Vagina (tissue), 2 donors: ENCODE results near the gene CMTM4. TPM values are rescaled to one million over a fixed set of nuclear protein-coding genes. Genes with fewer than 3 reads are reported as not detected.
"Not testable (repeated sequence)": the region's sequence is repeated elsewhere in the genome, so short reads cannot be mapped to it uniquely, and the experiment has no call there.

ENCODE experiments used
- DNase-seq, 2 donors: peaks; one replicate each; pipeline ENCODE4 v3.0.0-alpha.2; 2017; ENCODE audit errors: extremely low spot score in 2 of 2
- H3K27ac ChIP-seq: fragments of 200-600 bp; sonication (generic); one replicate; pipeline ENCODE4 v1.5.1; 2019
- H3K27me3 ChIP-seq: fragments of 200-600 bp; sonication (generic); one replicate; pipeline ENCODE4 v1.5.1; 2019
- H3K36me3 ChIP-seq, 2 donors: fragments of 200-600 bp; sonication (generic); one replicate each; pipeline ENCODE4 v1.5.1; 2017 to 2019
- H3K4me1 ChIP-seq: fragments of 200-600 bp; sonication (generic); one replicate; pipeline ENCODE4 v1.5.1; 2019
- H3K4me3 ChIP-seq, 2 donors: fragments of 200-600 bp; sonication (generic); 1 replicate in 1 of 2; 2 replicates in 1 of 2; pipeline ENCODE4 v1.5.1; 2016 to 2019
- H3K9me3 ChIP-seq: fragments of 200-600 bp; sonication (generic); one replicate; pipeline ENCODE4 v1.5.1; 2019
- CTCF ChIP-seq, 3 experiments: fragments of 450-650 bp in 2 of 3; fragments of 200-600 bp in 1 of 3; sonication (generic) in 1 of 3; IDR thresholded peaks; one replicate each; pipeline ENCODE4 v1.5.1; 2017 to 2019; ENCODE audit warnings: antibody characterized with exemption in 3 of 3, mild to moderate bottlenecking in 2 of 3, moderate library complexity in 2 of 3
- POLR2A ChIP-seq, 2 donors: fragments of 450-650 bp; IDR thresholded peaks; one replicate each; pipeline ENCODE4 v1.6.1; 2017; ENCODE audit warnings: antibody characterized with exemption in 2 of 2, mild to moderate bottlenecking in 2 of 2, moderate library complexity in 2 of 2
- POLR2AphosphoS5 ChIP-seq, 2 donors: sonication (generic); formaldehyde crosslinking; IDR thresholded peaks; one replicate each; pipeline ENCODE4 v1.9.0; 2017; ENCODE audit warnings: antibody characterized with exemption in 2 of 2, mild to moderate bottlenecking in 2 of 2, low read depth in 1 of 2; ENCODE audit not compliant: insufficient read depth in 1 of 2
- intact Hi-C: fragments of 100-400 bp; cut with DNase I; formaldehyde crosslinking; loops from one replicate; pipeline ENCODE4 v1.15.1; 2023
- total RNA-seq: library from RNA; depleted of rRNA; stranded (reverse); fragments of >200 nt; gene quantifications from one replicate; pipeline ENCODE4 v1.2.3, GENCODE V29; 2016

The CMTM4 gene
- total RNA-seq, 1 donor from 2014 or later, result 15.7 TPM

GRCh38 chr16:66687906-66688625 lies 8.5 kb downstream of the CMTM4 start:
- H3K36me3 ChIP-seq, result no peaks in the 10 kb centered on the region
- no peaks in the 10 kb centered on the region for H3K27me3 ChIP-seq
- intact Hi-C loops, result no loop called here
- no peak for TF ChIP-seq POLR2AphosphoS5 (IDR thresholded peaks at IDR 0.05; ENCODE audit: insufficient read depth in 1 of 2, low read depth in 1 of 2)
- TF ChIP-seq POLR2A (IDR thresholded peaks at IDR 0.05), result no peak
- TF ChIP-seq CTCF (IDR thresholded peaks at IDR 0.05), result no peak
- no peak overlapping the region for H3K27ac ChIP-seq
- no peaks in the 10 kb centered on the region for H3K4me1 ChIP-seq
- H3K9me3 ChIP-seq, result no peaks in the 10 kb centered on the region
- DNase-seq, result no peak
- no peak overlapping the region for H3K4me3 ChIP-seq

- DNase-seq, intact Hi-C loops, H3K4me1 ChIP-seq, H3K36me3 ChIP-seq, H3K4me3 ChIP-seq, H3K27ac ChIP-seq, H3K9me3 ChIP-seq, H3K27me3 ChIP-seq: not testable (repeated sequence)
Measured at GRCh38 chr16:66685501-66686115, 10.9 kb downstream of the CMTM4 start.

GRCh38 chr16:66682271-66682670 lies 14.3 kb downstream of the CMTM4 start:
- Histone ChIP-seq H3K27me3 (no peaks in the 10 kb centered on the region), H3K9me3 (no peaks in the 10 kb centered on the region), H3K4me1 (peaks cover 6% of the 10 kb centered on the region), H3K4me3 (no peak overlapping the region), H3K27ac (no peak overlapping the region), H3K36me3 (no peaks in the 10 kb centered on the region)
- intact Hi-C loops, result no loop called here
- no peak for TF ChIP-seq POLR2A (IDR thresholded peaks at IDR 0.05)
- no peak for TF ChIP-seq POLR2AphosphoS5 (IDR thresholded peaks at IDR 0.05; ENCODE audit: insufficient read depth in 1 of 2, low read depth in 1 of 2)
- no peak for TF ChIP-seq CTCF (IDR thresholded peaks at IDR 0.05)
- DNase-seq, result no peak

DNA sequence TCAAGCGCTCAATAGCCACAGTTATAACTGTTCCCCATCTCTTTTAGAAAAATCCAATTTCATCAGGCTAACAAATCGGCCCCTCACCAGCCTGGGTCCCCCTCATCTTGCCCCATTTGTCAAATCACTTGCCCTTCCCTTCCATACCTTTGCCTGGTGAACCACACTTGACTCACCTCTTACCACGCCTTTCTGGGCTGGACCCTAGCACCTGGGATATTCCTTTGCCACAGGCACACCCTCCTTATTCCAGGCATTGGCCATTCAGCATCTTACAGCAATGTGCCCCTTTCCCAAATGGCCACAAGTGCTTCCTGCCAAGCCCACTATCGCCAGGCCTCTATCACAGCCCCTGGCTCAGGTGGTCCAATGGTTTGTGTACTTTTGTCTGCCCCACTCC lies 14.9 kb downstream of the CMTM4 start:
- no peak overlapping the region for H3K4me3 ChIP-seq
- no peaks in the 10 kb centered on the region for H3K9me3 ChIP-seq
- H3K4me1 ChIP-seq, result peaks cover 6% of the 10 kb centered on the region
- DNase-seq, result no peak
- H3K27ac ChIP-seq, result no peak overlapping the region
- intact Hi-C loops, result no loop called here
- TF ChIP-seq POLR2AphosphoS5 (IDR thresholded peaks at IDR 0.05; ENCODE audit: insufficient read depth in 1 of 2, low read depth in 1 of 2) (no peak), POLR2A (IDR thresholded peaks at IDR 0.05) (no peak), CTCF (IDR thresholded peaks at IDR 0.05) (no peak)
- no peaks in the 10 kb centered on the region for H3K27me3 ChIP-seq
- H3K36me3 ChIP-seq, result no peaks in the 10 kb centered on the region

GRCh38 chr16:66678337-66678736 lies 18.2 kb downstream of the CMTM4 start:
- no peak for DNase-seq
- peaks cover 6% of the 10 kb centered on the region for H3K4me1 ChIP-seq
- no peaks in the 10 kb centered on the region for H3K9me3 ChIP-seq
- H3K27ac ChIP-seq, result no peak overlapping the region
- no peak overlapping the region for H3K4me3 ChIP-seq
- H3K36me3 ChIP-seq, result no peaks in the 10 kb centered on the region
- no peaks in the 10 kb centered on the region for H3K27me3 ChIP-seq
- intact Hi-C loops, result no loop called here
- TF ChIP-seq POLR2A (IDR thresholded peaks at IDR 0.05) (no peak), POLR2AphosphoS5 (IDR thresholded peaks at IDR 0.05; ENCODE audit: insufficient read depth in 1 of 2, low read depth in 1 of 2) (no peak), CTCF (IDR thresholded peaks at IDR 0.05) (no peak)
